Neutrophil (primary cell): Measurements from ENCODE around the gene SCAI.

Source experiments
- H3K27ac ChIP-seq: fragments of 200-600 bp; sonication (generic); 2 replicates; pipeline ENCODE4 v1.5.1; 2016; ENCODE audit warnings: mild to moderate bottlenecking, moderate library complexity
- H3K27me3 ChIP-seq: fragments of 200-600 bp; sonication (generic); 2 replicates; pipeline ENCODE4 v1.6.0; 2016; ENCODE audit warnings: mild to moderate bottlenecking
- H3K36me3 ChIP-seq: fragments of 200-600 bp; sonication (generic); 2 replicates; pipeline ENCODE4 v1.5.1; 2017
- H3K4me1 ChIP-seq, 2 experiments: fragments of 200-600 bp in 1 of 2; sonication (generic) in 1 of 2; 1 replicate in 1 of 2; 2 replicates in 1 of 2; pipeline versions ENCODE4 v1.5.1 to v1.6.1; 2013 to 2016; ENCODE audit warnings: low read depth in 1 of 2, low read length in 1 of 2, mild to moderate bottlenecking in 1 of 2, moderate library complexity in 1 of 2; ENCODE audit not compliant: control insufficient read depth in 1 of 2, insufficient read depth in 1 of 2
- H3K4me3 ChIP-seq, 2 experiments: fragments of 200-600 bp in 1 of 2; sonication (generic) in 1 of 2; 1 replicate in 1 of 2; 2 replicates in 1 of 2; pipeline ENCODE4 v1.5.1; 2013 to 2016; ENCODE audit warnings: low read depth in 1 of 2, low read length in 1 of 2, mild to moderate bottlenecking in 1 of 2, moderate library complexity in 1 of 2
- H3K9me3 ChIP-seq: fragments of 200-600 bp; sonication (generic); 2 replicates; pipeline ENCODE4 v1.5.1; 2016
- TF ChIP-seq, protein P1 (sequence below): fragments of 200-600 bp; sonication (generic); IDR thresholded peaks from 2 replicates; pipeline ENCODE4 v1.5.1; 2016; ENCODE audit warnings: antibody characterized with exemption

Gene SCAI

GRCh38 chr9:125099816-125100215 lies 43.5 kb downstream of the SCAI start:
- no peaks in the 10 kb centered on the region for H3K36me3 ChIP-seq
- H3K27ac ChIP-seq = no peak overlapping the region
- TF ChIP-seq, protein P1, sequence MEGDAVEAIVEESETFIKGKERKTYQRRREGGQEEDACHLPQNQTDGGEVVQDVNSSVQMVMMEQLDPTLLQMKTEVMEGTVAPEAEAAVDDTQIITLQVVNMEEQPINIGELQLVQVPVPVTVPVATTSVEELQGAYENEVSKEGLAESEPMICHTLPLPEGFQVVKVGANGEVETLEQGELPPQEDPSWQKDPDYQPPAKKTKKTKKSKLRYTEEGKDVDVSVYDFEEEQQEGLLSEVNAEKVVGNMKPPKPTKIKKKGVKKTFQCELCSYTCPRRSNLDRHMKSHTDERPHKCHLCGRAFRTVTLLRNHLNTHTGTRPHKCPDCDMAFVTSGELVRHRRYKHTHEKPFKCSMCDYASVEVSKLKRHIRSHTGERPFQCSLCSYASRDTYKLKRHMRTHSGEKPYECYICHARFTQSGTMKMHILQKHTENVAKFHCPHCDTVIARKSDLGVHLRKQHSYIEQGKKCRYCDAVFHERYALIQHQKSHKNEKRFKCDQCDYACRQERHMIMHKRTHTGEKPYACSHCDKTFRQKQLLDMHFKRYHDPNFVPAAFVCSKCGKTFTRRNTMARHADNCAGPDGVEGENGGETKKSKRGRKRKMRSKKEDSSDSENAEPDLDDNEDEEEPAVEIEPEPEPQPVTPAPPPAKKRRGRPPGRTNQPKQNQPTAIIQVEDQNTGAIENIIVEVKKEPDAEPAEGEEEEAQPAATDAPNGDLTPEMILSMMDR = no peak
- no peak overlapping the region for H3K4me3 ChIP-seq
- H3K27me3 ChIP-seq = no peaks in the 10 kb centered on the region
- no peaks in the 10 kb centered on the region for H3K9me3 ChIP-seq
- no peaks in the 10 kb centered on the region for H3K4me1 ChIP-seq

- no peak overlapping the region for H3K27ac ChIP-seq
- H3K36me3 ChIP-seq = no peaks in the 10 kb centered on the region
- H3K4me3 ChIP-seq = no peak overlapping the region
- no peaks in the 10 kb centered on the region for H3K27me3 ChIP-seq
- no peaks in the 10 kb centered on the region for H3K9me3 ChIP-seq
- TF ChIP-seq, protein P1 = no peak
- H3K4me1 ChIP-seq = no peaks in the 10 kb centered on the region
Measured at GRCh38 chr9:125095821-125096443, 47.4 kb downstream of the SCAI start.

GRCh38 chr9:125091121-125091520 lies 52.2 kb downstream of the SCAI start:
- H3K27ac ChIP-seq = no peak overlapping the region
- H3K9me3 ChIP-seq = no peaks in the 10 kb centered on the region
- H3K4me1 ChIP-seq = no peaks in the 10 kb centered on the region
- H3K27me3 ChIP-seq = no peaks in the 10 kb centered on the region
- TF ChIP-seq, protein P1 = no peak
- no peak overlapping the region for H3K4me3 ChIP-seq
- no peaks in the 10 kb centered on the region for H3K36me3 ChIP-seq

DNA sequence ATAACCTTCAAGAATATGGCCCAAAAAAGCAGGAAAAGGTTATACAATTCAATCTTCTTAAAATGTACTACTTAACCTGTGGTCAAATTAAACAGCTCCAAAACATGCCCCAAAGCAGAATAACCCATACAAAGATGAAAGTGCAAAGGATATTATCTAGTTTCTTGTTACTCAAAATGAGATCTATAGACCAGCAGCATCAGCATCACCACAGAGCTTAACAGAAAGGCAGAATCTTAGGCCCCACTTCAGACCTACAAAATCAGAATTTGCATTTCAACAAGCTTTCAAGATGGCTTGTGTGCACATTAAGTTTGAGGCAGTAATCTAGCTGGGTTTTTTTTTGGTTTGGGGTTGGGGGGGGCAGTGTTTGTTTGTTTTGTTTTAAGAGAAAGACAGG lies 54.0 kb downstream of the SCAI start:
- no peaks in the 10 kb centered on the region for H3K27me3 ChIP-seq
- no peaks in the 10 kb centered on the region for H3K4me1 ChIP-seq
- no peaks in the 10 kb centered on the region for H3K9me3 ChIP-seq
- H3K4me3 ChIP-seq = no peak overlapping the region
- H3K27ac ChIP-seq = no peak overlapping the region
- TF ChIP-seq, protein P1 = no peak
- no peaks in the 10 kb centered on the region for H3K36me3 ChIP-seq

DNA sequence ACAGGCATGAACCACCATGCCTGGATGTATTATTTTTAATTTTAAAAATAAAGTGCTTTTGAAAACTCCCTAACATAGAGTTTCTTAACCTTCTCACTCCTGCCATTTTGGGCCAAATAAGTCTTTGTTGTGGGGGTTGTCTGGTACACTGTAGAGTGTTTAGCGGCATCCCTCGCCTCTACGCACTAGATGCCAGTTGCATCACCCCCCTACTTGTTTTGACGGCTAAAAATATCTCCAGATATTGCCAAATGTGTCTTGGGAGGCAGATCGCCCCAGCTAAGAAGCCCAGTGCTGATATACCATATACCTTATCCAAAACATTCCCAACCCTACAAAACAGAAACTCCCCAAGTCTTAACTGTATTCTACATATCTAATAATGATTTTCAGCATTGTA lies 54.6 kb downstream of the SCAI start:
- Histone ChIP-seq H3K27ac (no peak overlapping the region), H3K4me3 (no peak overlapping the region)
- TF ChIP-seq, protein P1 = no peak

More for the DNA sequence above, 54.6 kb downstream of the SCAI start:
- Histone ChIP-seq H3K9me3 (no peaks in the 10 kb centered on the region), H3K4me1 (no peaks in the 10 kb centered on the region), H3K36me3 (no peaks in the 10 kb centered on the region), H3K27me3 (no peaks in the 10 kb centered on the region)
